CD4-positive, alpha-beta memory T cell (primary cell): ENCODE results near the gene RNF212. TPM values are rescaled to one million over a fixed set of nuclear protein-coding genes. Genes with fewer than 3 reads are reported as not detected.
"Not testable (repeated sequence)": the region's sequence is repeated elsewhere in the genome, so short reads cannot be mapped to it uniquely, and the experiment has no call there.

Source experiments
- CTCF ChIA-PET: fragments of 350-600 bp; sonication (Branson Sonifier 250); formaldehyde crosslinking; loops from one replicate; lab custom pipeline; 2021; ENCODE audit warnings: inconsistent platforms; ENCODE audit not compliant: partially characterized antibody; lab: Charles Lee
- POLR2A ChIA-PET: fragments of 350-600 bp; sonication (Branson Sonifier 250); formaldehyde crosslinking; loops from one replicate; lab custom pipeline; 2021; ENCODE audit not compliant: partially characterized antibody; lab: Charles Lee
- DNase-seq, 5 donors: peaks; one replicate each; pipeline versions ENCODE4 v3.0.0 to v3.0.0-alpha.2; 2020 to 2022; ENCODE audit warnings: mixed read lengths in 1 of 5
- H3K27ac ChIP-seq: one replicate; pipeline ENCODE4 v1.7.0; 2013; ENCODE audit warnings: low read depth, low read length
- H3K27me3 ChIP-seq: 2 replicates; pipeline ENCODE4 v1.7.0; 2013; ENCODE audit warnings: mild to moderate bottlenecking, low read length, moderate library complexity; ENCODE audit not compliant: insufficient read depth
- H3K36me3 ChIP-seq: 2 replicates; pipeline ENCODE4 v1.7.0; 2013; ENCODE audit warnings: mild to moderate bottlenecking, low read length, moderate library complexity; ENCODE audit not compliant: insufficient read depth
- H3K4me1 ChIP-seq: 2 replicates; pipeline ENCODE4 v1.7.0; 2013; ENCODE audit warnings: mild to moderate bottlenecking, low read length, moderate library complexity; ENCODE audit not compliant: insufficient read depth
- H3K4me3 ChIP-seq, 2 donors: one replicate each; pipeline ENCODE4 v1.7.0; 2013; ENCODE audit warnings: low read length in 2 of 2, mild to moderate bottlenecking in 1 of 2
- H3K9me3 ChIP-seq, 2 donors: one replicate each; pipeline ENCODE4 v1.7.0; 2013; ENCODE audit warnings: low read length in 2 of 2, control low read depth in 1 of 2; ENCODE audit not compliant: control insufficient read depth in 1 of 2
- H3K27ac Mint-ChIP-seq, 7 donors: one replicate each; pipeline ENCODE4 v1.8.0; 2020 to 2021; ENCODE audit warnings: mixed read lengths in 7 of 7, mild to moderate bottlenecking in 6 of 7, inconsistent platforms in 3 of 7, moderate library complexity in 3 of 7
- H3K27me3 Mint-ChIP-seq, 2 donors: one replicate each; pipeline ENCODE4 v1.8.0; 2020 to 2021; ENCODE audit warnings: mixed read lengths in 2 of 2
- H3K36me3 Mint-ChIP-seq, 2 donors: one replicate each; pipeline ENCODE4 v1.8.0; 2020 to 2021; ENCODE audit warnings: mixed read lengths in 2 of 2, inconsistent platforms in 1 of 2, mild to moderate bottlenecking in 1 of 2
- H3K4me1 Mint-ChIP-seq, 4 donors: one replicate each; pipeline ENCODE4 v1.8.0; 2020 to 2021; ENCODE audit warnings: mixed read lengths in 4 of 4, mild to moderate bottlenecking in 1 of 4
- H3K4me3 Mint-ChIP-seq, 8 donors: one replicate each; pipeline ENCODE4 v1.8.0; 2020 to 2021; ENCODE audit warnings: mixed read lengths in 8 of 8, mild to moderate bottlenecking in 7 of 8, moderate library complexity in 6 of 8, inconsistent platforms in 3 of 8
- H3K9me3 Mint-ChIP-seq, 8 donors: one replicate each; pipeline ENCODE4 v1.8.0; 2020 to 2021; ENCODE audit warnings: mixed read lengths in 8 of 8, mild to moderate bottlenecking in 5 of 8, inconsistent platforms in 3 of 8, moderate library complexity in 1 of 8
- intact Hi-C: fragments of 100-400 bp; cut with micrococcal nuclease; formaldehyde crosslinking; loops from one replicate; pipeline ENCODE4 v1.15.1; 2023
- polyA plus RNA-seq, 2 donors: library from polyadenylated mRNA; unstranded; fragments of 300-500 nt; fragmentation: Illumina TruSeq; gene quantifications; one replicate each; pipeline ENCODE4 v1.2.3, GENCODE V29; 2021
- total RNA-seq, 2 experiments: library from RNA; stranded (reverse); gene quantifications; one replicate each; pipeline ENCODE4 v1.2.3, GENCODE V29; 2021

RNF212 gene
- total and polyA plus RNA-seq, 4 experiments from 2014 or later = 2.3 to 4.2 (median 3.1) TPM

- POLR2A ChIA-PET = no interaction called here
- Histone ChIP-seq H3K4me1 (peaks cover 5% of the 10 kb centered on the region), H3K4me3 (no peak overlapping the region), H3K9me3 (no peaks in the 10 kb centered on the region), H3K36me3 (no peaks in the 10 kb centered on the region), H3K27ac (no peak overlapping the region), H3K27me3 (no peaks in the 10 kb centered on the region)
- CTCF ChIA-PET = no interaction called here
- H3K36me3 Mint-ChIP-seq = peaks cover 1 to 3% of the 10 kb centered on the region in 2 donors
- H3K9me3 Mint-ChIP-seq = peaks cover 0 to 2% (median 0%) of the 10 kb centered on the region in 8 donors
- peaks cover 12 to 17% of the 10 kb centered on the region in 2 donors for H3K27me3 Mint-ChIP-seq
- peaks cover 2 to 7% (median 3%) of the 10 kb centered on the region in 4 donors for H3K4me1 Mint-ChIP-seq
- DNase-seq = peak in 1 of 5 donors; percentile 15
- no peak overlapping the region for H3K27ac Mint-ChIP-seq
- no peak overlapping the region for H3K4me3 Mint-ChIP-seq
- intact Hi-C loops = no loop called here
Measured at GRCh38 chr4:1050486-1051213, 62.7 kb downstream of the RNF212 start.

- peaks cover 1 to 3% of the 10 kb centered on the region in 2 donors for H3K36me3 Mint-ChIP-seq
- DNase-seq = no peak
- ChIA-PET CTCF (no interaction called here), POLR2A (no interaction called here)
- H3K4me3 Mint-ChIP-seq = no peak overlapping the region
- peaks cover 0 to 5% (median 2%) of the 10 kb centered on the region in 4 donors for H3K4me1 Mint-ChIP-seq
- no peak overlapping the region for H3K27ac Mint-ChIP-seq
- H3K27me3 Mint-ChIP-seq = peaks cover 16 to 22% of the 10 kb centered on the region in 2 donors
- H3K4me3 ChIP-seq = no peak overlapping the region
- no peaks in the 10 kb centered on the region for H3K9me3 ChIP-seq
- no peaks in the 10 kb centered on the region for H3K27me3 ChIP-seq
- intact Hi-C loops = no loop called here
- H3K9me3 Mint-ChIP-seq = peaks cover 0 to 2% (median 0%) of the 10 kb centered on the region in 8 donors
- H3K4me1 ChIP-seq = no peaks in the 10 kb centered on the region
- H3K36me3 ChIP-seq = no peaks in the 10 kb centered on the region
- H3K27ac ChIP-seq = no peak overlapping the region
Measured at GRCh38 chr4:1049591-1049905, 63.8 kb downstream of the RNF212 start.

DNA sequence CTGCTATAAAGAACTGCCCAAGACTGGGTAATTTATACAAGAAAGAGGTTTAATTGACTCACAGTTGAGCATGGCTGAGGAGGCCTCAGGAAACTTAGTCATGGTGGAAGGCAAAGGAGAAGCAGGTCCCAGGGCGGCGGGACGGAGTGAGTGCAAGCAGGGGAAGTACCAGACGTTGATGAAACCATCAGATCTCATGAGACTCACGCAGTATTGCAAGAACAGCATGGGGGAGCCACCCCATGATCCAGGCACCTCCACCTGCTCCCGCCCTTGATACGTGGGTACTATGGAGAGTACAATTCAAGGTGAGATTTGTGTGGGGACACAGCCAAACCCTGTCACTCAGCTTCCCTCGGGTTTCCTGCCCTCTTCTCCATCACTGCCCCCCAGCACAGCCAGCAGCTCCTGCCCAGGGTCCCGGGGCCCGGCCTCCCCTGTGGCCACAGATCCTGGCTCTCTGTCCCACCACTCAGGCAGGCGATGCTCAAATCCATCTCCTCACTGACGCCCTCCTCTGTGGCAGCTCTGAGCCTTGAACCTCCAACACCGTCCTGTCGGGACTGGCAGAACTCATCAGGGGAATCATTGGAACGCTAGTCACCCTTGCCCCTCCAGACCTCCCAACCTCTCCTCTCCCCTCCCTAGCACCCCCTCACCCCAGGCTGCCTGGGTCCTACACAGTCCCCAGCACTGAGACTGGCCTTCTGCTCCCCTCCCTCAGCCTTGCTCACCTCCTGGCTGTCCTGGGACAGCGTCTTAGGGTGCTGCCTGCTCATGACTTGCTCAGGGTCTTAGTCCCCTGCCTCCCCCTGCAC lies 64.4 kb downstream of the RNF212 start:
- Histone ChIP-seq H3K27ac (no peak overlapping the region), H3K9me3 (no peaks in the 10 kb centered on the region), H3K4me3 (no peak overlapping the region), H3K27me3 (no peaks in the 10 kb centered on the region), H3K36me3 (no peaks in the 10 kb centered on the region), H3K4me1 (no peaks in the 10 kb centered on the region)
- ChIA-PET POLR2A (no interaction called here), CTCF (no interaction called here)
- peaks cover 16 to 22% of the 10 kb centered on the region in 2 donors for H3K27me3 Mint-ChIP-seq
- peak overlapping the region in 2 of 7 donors; percentile 35 to 36 for H3K27ac Mint-ChIP-seq
- H3K36me3 Mint-ChIP-seq = peaks cover 1 to 3% of the 10 kb centered on the region in 2 donors
- intact Hi-C loops = no loop called here
- peaks cover 0 to 5% (median 2%) of the 10 kb centered on the region in 4 donors for H3K4me1 Mint-ChIP-seq
- no peak overlapping the region for H3K4me3 Mint-ChIP-seq
- H3K9me3 Mint-ChIP-seq = peaks cover 0 to 2% (median 0%) of the 10 kb centered on the region in 8 donors
- peak in 1 of 5 donors; percentile 39 for DNase-seq

DNA sequence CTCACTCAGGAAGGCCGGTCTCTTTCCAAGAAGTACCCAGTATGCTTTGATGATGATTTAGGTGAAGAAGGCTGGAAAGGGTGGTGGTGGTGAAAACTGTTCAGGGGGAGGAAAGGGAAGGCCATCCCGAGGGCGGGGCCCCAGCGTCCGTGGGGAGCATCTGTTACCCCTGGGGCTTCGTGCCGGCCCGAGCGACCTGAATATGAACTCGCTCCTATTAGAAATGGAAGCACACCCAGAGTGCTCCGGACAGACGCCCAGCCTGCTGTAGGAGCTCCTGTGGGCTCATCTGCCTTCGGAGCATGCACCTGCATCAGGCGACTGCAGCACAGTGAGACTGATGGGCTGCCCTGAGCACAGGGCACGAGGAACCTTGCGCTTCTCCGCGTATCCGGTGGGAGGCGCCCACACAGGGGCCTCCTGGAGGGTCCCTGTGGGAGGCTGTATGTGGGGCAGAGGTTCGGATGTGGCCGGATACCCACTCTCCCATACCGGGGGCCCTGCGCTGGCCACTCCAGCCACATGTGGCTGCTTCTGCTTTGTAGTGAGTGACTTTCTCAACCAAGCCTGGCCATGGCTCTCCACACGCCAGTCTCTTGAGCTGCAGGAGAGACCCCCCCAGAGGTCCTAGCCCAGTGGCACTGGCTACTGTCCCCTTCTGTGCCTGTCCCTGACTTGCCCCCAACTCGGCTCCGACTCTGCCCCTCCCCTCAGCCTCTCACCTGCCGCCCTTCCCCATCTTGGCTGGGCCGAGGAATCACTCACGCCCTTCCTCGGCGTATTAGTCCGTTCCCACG lies 65.2 kb downstream of the RNF212 start:
- H3K27me3 Mint-ChIP-seq = peaks cover 18 to 22% of the 10 kb centered on the region in 2 donors
- intact Hi-C loops = no loop called here
- Histone ChIP-seq H3K27me3 (no peaks in the 10 kb centered on the region), H3K4me3 (no peak overlapping the region), H3K4me1 (no peaks in the 10 kb centered on the region), H3K36me3 (no peaks in the 10 kb centered on the region), H3K9me3 (no peaks in the 10 kb centered on the region), H3K27ac (no peak overlapping the region)
- H3K27ac Mint-ChIP-seq = peak overlapping the region in 2 of 7 donors; percentile 35 to 43
- H3K9me3 Mint-ChIP-seq = peaks cover 0 to 2% (median 0%) of the 10 kb centered on the region in 8 donors
- POLR2A ChIA-PET = no interaction called here
- H3K4me1 Mint-ChIP-seq = peaks cover 0 to 5% (median 2%) of the 10 kb centered on the region in 4 donors
- peaks cover 1 to 3% of the 10 kb centered on the region in 2 donors for H3K36me3 Mint-ChIP-seq
- CTCF ChIA-PET = no interaction called here
- DNase-seq = peak in 1 of 5 donors; percentile 32
- peak overlapping the region in 1 of 8 donors; percentile 8 for H3K4me3 Mint-ChIP-seq

GRCh38 chr4:1047106-1047975 lies 66.0 kb downstream of the RNF212 start:
- ChIA-PET POLR2A (interaction anchor here (0.7 kb wide), 1 partner anchor 9 kb away, joined by 3 read pairs; no protein-coding TSS in a partner anchor), CTCF (no interaction called here)
- H3K36me3 Mint-ChIP-seq = peaks cover 1 to 3% of the 10 kb centered on the region in 2 donors
- no peaks in the 10 kb centered on the region for H3K9me3 ChIP-seq
- H3K36me3 ChIP-seq = no peaks in the 10 kb centered on the region
- H3K4me3 ChIP-seq = no peak overlapping the region
- H3K4me3 Mint-ChIP-seq = peak overlapping the region in 1 of 8 donors; percentile 46
- peaks cover 0 to 2% (median 0%) of the 10 kb centered on the region in 8 donors for H3K9me3 Mint-ChIP-seq
- DNase-seq = peak in 1 of 5 donors; percentile 37
- no peaks in the 10 kb centered on the region for H3K4me1 ChIP-seq
- H3K27ac ChIP-seq = no peak overlapping the region
- H3K27me3 ChIP-seq = no peaks in the 10 kb centered on the region
- H3K27ac Mint-ChIP-seq = peak overlapping the region in 2 of 7 donors; percentile 43 to 81
- H3K4me1 Mint-ChIP-seq = peaks cover 0 to 5% (median 2%) of the 10 kb centered on the region in 4 donors
- H3K27me3 Mint-ChIP-seq = peaks cover 19 to 22% of the 10 kb centered on the region in 2 donors
- intact Hi-C loops = no loop called here

GRCh38 chr4:1046581-1047011 lies 66.8 kb downstream of the RNF212 start:
- H3K4me3 ChIP-seq, H3K4me1 Mint-ChIP-seq, H3K36me3 Mint-ChIP-seq, CTCF ChIA-PET, H3K27ac ChIP-seq, H3K36me3 ChIP-seq, H3K9me3 ChIP-seq, H3K4me1 ChIP-seq, H3K9me3 Mint-ChIP-seq, intact Hi-C loops, H3K27me3 ChIP-seq: not testable (repeated sequence)
- peak in 1 of 5 donors; percentile 33 for DNase-seq
- Mint-ChIP-seq H3K27me3 (peaks cover 19 to 21% of the 10 kb centered on the region in 2 donors), H3K27ac (peak overlapping the region in 1 of 7 donors; percentile 81), H3K4me3 (peak overlapping the region in 1 of 8 donors; percentile 76)
- POLR2A ChIA-PET = interaction anchor here (0.7 kb wide), 1 partner anchor 10 kb away, joined by 3 read pairs; no protein-coding TSS in a partner anchor
